ENCODE results near the gene SCD5.
"Not testable (repeated sequence)": the region's sequence is repeated elsewhere in the genome, so short reads cannot be mapped to it uniquely, and the experiment has no call there.

SCD5 gene

DNA sequence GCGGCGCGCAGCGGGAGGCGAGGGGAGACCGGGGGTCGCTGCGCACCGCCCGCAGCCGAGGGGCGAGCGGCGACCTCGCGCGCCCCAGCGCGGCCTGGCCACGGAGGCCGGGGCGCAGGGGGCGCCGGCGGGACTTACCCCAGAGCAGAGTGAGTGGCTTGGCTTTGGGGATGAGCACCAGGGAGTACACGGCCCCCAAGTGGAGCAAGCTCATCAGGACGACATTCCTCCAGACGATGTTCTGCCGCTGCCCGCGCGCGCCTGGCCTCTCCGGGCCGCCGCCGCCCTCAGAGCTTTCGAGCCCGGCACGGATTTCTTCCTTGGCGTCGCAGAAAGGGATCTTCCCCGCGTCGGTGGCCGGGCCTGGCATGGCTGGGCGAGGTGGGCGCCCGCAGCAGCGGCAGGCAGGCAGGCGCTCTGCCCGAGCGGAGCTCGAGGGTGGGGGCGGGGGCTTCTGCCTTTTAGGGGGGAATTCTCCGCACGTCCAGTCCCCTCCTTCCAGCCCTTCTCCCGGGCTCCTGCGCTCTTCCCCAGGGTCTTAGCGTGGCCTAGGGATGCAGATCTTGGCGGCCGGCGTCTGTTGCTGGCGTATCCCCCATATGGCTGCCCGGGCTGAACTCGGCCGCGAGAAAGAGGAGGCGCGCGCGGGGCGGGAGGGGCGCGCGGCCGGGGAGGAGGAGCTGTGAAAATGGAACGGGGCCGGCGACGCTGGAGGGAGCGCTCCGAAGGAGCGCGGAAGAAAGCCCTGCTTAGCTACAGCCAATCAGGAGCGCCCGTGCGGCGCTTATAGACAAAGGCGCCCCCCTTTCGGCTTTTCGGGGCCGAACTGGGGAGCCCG is at the start of gene SCD5:
TSS of gene SCD5 (minus strand) at position 629 of the 838 bp plus-strand sequence. CDS start at position 370, 259 bp downstream.
- peak; percentile 36 to 46 for DNase-seq (ENCODE audit: low read depth in 2 of 2)

DNA sequence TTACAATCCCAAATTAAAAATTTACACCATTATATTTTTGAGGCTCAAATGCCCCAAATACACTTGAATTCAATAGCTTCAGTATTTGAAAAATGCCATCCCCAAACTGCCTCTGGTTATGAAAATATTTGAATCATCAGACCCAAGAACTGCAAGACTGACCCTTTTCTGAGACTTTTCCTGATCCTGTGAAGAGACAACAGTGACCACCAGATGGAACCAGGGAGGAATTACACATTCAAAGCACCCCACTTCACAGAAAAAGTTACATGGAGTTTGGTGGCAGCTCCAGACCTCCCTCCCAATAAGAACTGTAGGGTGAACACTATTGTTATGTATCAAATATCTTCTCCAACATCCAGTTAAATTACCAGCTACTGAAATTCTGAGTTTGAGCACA is 44.0 kb upstream of the SCD5 start:
- DNase-seq (ENCODE audit: low read depth in 2 of 2) = no peak

GRCh38 chr4:82839624-82840023 is 41.0 kb upstream of the SCD5 start:
- no peak for DNase-seq (ENCODE audit: low read depth in 2 of 2)

- DNase-seq (ENCODE audit: low read depth in 2 of 2) = no peak
These were observed 35.2 kb upstream of the SCD5 start for GRCh38 chr4:82833696-82834313.

GRCh38 chr4:82833060-82833459 is 34.5 kb upstream of the SCD5 start:
- DNase-seq (ENCODE audit: low read depth in 2 of 2) = not testable (repeated sequence)

- DNase-seq (ENCODE audit: low read depth in 2 of 2) = no peak
These were observed 26.8 kb upstream of the SCD5 start for GRCh38 chr4:82825425-82825824.

DNA sequence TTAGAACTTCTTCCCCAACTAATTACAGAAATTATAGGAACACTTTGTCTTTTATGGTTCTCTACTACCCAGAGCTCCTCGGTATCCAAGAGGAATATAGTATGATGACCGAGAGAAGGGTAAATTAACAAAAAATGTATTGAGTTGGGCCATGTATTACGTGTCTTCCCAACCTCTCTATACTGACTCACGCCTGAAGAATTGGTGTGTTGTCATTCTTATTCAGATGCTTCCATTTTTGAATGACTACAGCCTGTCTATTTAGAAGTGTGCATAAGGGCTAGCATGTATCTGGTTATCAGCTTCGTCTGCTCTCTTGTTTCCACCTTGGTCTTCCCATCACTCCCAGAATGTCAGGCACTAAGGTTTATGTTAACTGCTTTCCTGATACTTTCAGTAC is 24.5 kb upstream of the SCD5 start:
- no peak for DNase-seq (ENCODE audit: low read depth in 2 of 2)

GRCh38 chr4:82820689-82821088 is 22.1 kb upstream of the SCD5 start:
- DNase-seq (ENCODE audit: low read depth in 2 of 2) = no peak

DNA sequence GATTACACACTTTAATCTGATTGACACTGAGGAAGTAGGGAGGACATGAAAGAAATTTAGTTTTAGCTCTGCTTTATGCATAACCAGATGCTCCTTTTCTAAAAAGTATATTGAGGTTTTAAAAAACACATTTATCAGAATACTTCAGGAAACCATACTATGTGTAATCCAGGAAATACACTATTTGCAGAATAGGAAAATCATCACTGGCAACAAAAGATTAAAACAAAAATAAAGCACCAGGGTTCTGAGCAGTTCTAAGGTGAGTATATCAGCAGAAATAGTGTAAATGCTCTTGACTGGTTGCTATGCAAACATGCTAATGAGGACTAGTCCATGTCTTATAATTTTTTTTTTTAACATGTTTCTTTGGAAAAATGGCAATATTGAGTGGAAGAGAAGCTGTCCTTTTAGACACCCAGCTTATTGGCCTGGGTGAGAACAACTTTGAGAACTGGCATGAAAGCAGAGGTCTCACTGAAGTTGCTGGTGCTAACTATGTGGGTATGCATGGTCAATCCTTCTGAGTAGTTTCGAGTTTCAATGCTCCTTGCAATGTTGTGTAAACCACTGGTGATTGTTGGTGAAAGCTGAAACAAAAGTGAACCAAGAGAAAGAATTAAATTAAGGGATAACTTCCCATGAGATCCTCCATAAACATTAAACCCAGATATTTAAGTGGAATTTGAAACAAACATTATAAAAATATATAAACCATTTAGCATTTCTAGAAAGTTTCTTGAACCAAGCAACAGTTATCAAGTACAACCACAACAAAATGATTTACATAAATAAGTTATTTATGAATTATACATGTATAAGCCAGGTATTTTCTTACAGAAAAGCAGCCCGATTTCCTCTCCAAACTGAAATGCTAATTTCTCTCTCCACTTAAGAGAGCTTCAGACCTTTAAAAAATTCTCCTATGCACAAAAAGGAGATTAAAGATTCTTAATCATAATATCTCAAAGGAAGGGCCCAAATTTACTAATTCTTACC is 20.4 kb upstream of the SCD5 start:
- DNase-seq (ENCODE audit: low read depth in 2 of 2) = no peak

GRCh38 chr4:82816874-82817273 is 18.3 kb upstream of the SCD5 start:
- not testable (repeated sequence) for DNase-seq (ENCODE audit: low read depth in 2 of 2)

DNA sequence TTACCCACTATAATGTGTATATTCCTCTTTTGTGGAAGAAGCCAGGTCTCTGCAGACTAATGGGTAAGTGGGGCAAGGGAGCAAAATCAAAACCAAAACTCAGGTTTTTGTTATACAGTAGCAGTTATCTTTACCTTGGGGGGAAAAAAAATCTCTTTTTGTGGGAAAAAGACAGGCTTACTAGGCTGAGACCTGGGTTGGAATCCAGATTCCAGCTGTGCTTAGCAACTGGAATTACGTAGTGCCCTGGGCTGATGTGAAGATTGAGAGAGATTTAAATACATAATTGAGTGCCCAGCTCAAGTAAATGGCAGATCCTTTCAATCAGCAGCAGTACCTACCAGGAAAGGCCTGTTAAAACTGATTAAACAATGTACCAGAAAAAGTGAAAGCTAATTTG is 15.4 kb upstream of the SCD5 start:
- no peak for DNase-seq (ENCODE audit: low read depth in 2 of 2)

DNA sequence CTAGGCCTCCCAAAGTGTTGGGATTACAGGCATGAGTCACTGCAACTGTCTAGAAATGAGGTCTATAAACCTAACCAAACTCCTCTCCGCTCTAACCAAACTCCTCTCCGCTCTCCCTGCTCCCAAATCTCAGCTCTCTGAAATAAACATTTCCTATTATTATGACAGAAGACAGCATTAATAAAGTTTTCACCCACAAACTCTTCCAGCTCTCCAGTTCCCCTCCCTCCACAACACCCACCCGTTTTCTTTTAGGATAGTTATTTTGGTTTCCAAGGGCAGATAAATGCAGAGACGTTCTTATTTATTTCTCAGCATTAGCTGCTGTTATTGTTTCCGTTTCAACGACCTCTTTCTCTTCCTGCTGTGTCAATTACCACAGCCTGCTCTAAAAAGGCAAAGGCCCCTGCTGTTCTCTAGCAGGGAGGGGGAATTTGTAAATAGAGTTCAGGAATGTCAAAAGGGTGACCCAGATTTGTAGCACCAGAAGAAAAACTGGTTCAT is 13.3 kb upstream of the SCD5 start:
- no peak for DNase-seq (ENCODE audit: low read depth in 2 of 2)

DNA sequence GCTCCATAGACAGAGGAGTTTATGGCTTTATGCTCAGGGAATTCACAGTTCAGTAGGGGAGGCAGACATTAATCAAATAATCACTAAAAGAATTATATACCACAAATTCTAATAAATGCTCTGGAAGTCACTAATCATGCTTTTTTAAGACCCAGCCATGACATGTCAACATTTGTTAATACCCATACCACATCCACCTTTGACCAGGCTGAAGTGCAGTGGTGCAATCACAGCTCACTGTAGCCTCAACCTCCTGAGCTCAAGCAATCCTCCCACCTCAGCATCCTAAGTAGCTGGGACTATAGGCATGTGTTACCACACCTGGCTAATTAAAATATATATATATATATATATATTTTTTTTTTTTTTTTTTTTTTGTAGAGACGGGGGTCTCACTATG is 12.8 kb upstream of the SCD5 start:
- DNase-seq (ENCODE audit: low read depth in 2 of 2) = no peak

DNA sequence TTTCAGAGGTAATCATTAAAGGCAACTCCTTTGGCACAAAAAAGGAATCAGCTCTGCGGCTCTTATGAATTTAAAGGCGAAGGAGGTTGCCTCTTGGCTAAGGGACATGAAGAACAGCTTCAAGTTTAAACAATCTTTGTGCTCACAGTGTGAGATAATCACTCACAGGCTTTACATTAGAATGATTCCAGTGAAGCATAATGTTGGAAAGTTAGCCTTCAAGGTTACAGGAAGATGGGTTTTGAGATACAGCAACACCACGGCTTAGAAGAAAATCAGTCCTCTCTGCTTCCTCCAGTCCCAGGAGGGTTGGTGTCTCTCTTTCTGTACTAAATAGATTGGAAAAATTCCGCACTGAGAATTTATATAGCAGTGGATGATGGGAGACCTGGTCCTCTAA is 11.6 kb upstream of the SCD5 start:
- DNase-seq (ENCODE audit: low read depth in 2 of 2) = no peak

- DNase-seq (ENCODE audit: low read depth in 2 of 2) = no peak
These were observed 11.0 kb upstream of the SCD5 start for GRCh38 chr4:82809619-82810018.

DNA sequence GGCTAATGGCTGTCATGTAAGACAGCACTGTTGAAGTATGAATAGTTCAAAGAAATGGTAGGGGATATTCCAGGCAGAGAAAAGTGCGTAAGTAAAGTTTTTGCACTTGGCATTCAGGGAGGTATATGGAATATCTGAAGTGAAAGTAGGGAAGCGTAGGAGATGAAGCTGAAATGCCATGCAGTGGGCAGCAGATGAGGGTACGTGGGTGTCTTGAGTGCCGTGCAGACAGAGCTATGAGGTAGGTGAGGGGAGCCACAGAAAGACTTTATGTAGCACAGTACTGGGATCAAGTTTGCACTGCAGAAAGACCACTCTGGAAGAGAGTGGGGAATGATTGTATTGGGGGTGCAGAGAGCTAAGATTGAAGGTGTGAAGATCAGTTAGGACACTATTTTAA is 5.2 kb upstream of the SCD5 start:
- no peak for DNase-seq (ENCODE audit: low read depth in 2 of 2)

DNA sequence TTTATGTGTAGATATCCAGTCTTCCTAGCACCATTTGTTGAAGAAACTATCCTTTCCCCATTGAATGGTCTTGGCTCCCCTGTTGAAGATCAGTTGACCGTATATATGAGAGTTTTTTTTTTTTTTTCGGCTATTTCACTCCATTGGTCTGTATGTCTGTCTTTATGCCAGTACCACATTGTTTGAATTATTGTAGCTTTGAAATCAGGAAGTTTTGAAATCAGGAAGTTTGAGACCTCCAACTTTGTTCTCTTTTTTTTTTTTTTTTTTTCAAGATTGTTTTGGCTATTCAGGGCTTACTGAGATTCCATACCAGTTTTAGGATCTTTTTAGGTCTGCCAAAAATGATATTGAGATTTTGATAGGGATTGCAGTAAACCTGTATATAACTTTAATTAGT is 4.3 kb upstream of the SCD5 start:
- DNase-seq (ENCODE audit: low read depth in 2 of 2) = no peak

DNA sequence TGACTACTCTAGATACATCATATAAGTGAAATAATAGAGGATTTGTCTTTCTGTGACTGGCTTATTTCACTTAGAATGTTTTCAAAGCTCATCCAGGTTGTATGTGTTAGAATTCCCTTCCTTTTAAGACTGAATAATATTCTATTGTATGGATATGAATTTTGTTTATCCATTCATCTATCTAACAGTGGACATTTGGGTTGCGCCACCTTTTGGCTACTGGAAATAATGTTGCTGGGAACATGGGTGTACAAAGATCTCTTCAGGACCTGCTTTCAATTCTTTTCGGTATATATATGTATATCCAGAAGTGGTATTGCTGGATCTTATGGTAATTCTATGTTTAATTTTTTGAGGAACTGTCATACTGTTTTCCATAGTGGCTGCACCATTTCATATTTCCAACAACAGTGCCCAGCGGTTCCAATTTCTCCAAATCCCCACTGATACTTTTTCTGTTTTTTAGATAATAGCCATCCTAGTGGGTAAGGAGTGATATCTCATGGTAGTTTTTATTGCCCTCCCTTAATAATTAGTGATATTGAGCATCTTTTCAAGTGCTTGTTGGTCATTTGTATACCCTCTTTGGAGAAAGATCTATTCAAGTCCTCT is 3.4 kb upstream of the SCD5 start:
- no peak for DNase-seq (ENCODE audit: low read depth in 2 of 2)

DNA sequence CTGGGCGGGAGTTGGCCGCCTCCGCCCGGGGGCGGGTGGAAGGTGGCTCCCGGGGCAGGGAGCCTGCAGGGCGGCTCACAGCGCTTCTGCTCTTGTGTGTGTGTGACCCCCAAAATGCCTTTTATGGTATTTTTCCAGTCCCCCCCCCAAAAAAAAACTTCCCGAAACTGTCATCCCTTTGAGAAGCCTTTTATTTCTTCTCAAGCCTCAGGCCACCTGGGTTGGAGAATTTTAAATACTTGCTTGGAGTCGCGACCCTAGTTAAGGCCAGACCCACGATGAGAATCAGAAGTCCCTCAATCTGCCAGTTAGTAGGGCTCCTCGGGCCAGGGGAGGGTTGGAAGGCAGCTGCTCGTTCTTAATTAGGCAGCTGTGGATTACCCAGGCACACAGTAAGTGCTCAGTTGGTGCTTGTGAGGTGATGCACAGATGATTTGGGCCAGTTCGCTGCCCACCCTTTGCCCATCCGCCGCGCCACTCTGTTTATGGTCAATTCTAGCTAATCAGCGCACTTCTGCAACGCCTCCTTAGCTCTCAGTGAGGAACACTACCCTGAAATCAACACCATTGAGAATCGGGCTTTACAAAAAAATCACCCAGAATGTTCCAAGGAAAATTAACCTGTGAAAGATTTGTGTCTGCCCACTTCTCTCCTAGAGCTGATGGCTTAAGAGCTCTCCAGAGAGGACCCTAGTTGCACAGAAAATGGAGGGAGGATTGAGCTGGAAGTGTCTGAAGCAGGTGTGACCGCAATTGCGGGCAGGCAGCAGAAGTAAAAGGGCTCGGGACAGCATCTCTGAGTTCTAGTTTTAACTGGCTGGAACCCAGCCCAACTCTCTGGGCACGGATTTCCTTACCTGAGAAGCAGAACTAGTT is 648 bp upstream of the SCD5 start:
- no peak for DNase-seq (ENCODE audit: low read depth in 2 of 2)

DNA sequence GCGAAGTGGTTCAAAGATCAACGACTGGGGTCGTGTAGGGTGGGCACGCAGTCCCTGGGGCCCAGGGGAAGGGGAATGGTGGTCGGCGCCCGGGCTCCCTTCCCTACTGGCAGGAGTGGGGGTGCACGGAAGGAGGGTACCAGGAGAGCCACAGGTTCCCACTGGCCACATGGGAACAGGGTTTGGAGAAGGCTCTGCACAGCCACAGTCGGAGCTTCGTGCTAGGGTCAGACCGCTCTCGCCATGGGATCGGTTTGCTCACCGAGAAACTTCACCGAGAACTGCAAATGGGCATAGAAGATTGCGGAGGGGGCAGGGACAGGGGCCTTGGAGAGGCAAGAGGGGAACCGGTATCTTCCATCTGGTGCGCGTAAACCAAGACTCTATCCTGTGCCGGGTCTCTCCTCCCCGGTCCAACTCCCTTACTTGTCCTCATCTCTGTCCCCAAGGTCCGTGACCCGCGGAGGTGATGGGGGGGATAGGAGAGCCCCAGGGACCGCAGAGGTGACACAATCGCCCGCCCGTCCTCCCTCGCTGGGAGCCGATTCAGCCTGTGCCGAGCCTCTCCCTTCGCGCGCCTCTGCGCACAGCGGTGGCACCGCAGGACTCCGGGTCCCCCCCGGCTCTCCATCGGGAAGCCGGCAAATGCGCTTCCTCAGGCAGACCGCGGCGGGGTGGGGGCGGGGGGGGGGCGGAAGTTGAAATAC is 1.0 kb downstream of the SCD5 start:
- no peak for DNase-seq (ENCODE audit: low read depth in 2 of 2)
